Gastrocnemius medialis (tissue), 4 donors: ENCODE results near the gene SESN3.

Source experiments
- POLR2A ChIP-seq, 2 donors: fragments of 450-650 bp; IDR thresholded peaks; one replicate each; pipeline ENCODE4 v1.6.1; 2017; ENCODE audit warnings: antibody characterized with exemption in 2 of 2, mild to moderate bottlenecking in 2 of 2, moderate library complexity in 2 of 2
- TF ChIP-seq, protein P1 (sequence below), 5 experiments: fragments of 450-650 bp in 3 of 5; fragments of 200-600 bp in 2 of 5; sonication (generic) in 2 of 5; IDR thresholded peaks in 4 of 5; conservative IDR thresholded peaks in 1 of 5; 1 replicate in 4 of 5; 2 replicates in 1 of 5; pipeline ENCODE4 v1.5.1; 2016 to 2019; ENCODE audit warnings: antibody characterized with exemption in 5 of 5, mild to moderate bottlenecking in 3 of 5, moderate library complexity in 3 of 5

DNA sequence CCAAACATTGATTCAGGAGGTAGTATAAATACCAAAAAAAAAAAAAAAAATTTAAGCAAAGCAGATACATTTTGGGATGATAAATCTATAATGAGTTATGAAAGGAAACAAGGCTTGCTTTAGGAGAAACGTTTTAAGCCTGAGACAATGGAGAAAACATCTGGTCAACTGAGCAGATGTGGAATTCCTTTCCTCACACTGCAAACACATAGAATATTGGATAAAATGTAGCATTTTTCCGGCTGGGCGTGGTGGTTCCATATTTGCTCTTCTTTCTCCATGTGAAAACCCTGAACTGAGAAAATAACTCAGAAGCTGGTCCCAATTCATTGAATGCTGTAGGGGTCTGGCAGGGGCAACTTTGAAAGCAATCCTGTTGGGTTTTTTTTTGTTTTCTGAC is 107.4 kb downstream of the SESN3 start:
- TF ChIP-seq, protein P1, sequence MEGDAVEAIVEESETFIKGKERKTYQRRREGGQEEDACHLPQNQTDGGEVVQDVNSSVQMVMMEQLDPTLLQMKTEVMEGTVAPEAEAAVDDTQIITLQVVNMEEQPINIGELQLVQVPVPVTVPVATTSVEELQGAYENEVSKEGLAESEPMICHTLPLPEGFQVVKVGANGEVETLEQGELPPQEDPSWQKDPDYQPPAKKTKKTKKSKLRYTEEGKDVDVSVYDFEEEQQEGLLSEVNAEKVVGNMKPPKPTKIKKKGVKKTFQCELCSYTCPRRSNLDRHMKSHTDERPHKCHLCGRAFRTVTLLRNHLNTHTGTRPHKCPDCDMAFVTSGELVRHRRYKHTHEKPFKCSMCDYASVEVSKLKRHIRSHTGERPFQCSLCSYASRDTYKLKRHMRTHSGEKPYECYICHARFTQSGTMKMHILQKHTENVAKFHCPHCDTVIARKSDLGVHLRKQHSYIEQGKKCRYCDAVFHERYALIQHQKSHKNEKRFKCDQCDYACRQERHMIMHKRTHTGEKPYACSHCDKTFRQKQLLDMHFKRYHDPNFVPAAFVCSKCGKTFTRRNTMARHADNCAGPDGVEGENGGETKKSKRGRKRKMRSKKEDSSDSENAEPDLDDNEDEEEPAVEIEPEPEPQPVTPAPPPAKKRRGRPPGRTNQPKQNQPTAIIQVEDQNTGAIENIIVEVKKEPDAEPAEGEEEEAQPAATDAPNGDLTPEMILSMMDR (IDR thresholded peaks at IDR 0.05 in 4 of 5, conservative IDR thresholded peaks at IDR 0.05 in 1 of 5) = no peak
- no peak for TF ChIP-seq POLR2A (IDR thresholded peaks at IDR 0.05)
